T1000 (cell line): ENCODE data around the gene SMARCD2.
A peak's percentile ranks its signal among the peaks of the same experiment; 100 is the strongest.
"Not testable (repeated sequence)": the region's sequence is repeated elsewhere in the genome, so short reads cannot be mapped to it uniquely, and the experiment has no call there.

Experiments
- DNase-seq: peaks from one replicate; lab custom pipeline; 2025; ENCODE audit warnings: mixed read lengths; lab: John Stamatoyannopoulos, UW

The SMARCD2 gene

GRCh38 chr17:63850401-63850800 is 7.9 kb upstream of the SMARCD2 start:
- no peak for DNase-seq

- peak; percentile 96 for DNase-seq
Observed at GRCh38 chr17:63848834-63849689, 6.6 kb upstream of the SMARCD2 start.

- DNase-seq, result no peak
Observed at GRCh38 chr17:63847525-63848249, 5.2 kb upstream of the SMARCD2 start.

- no peak for DNase-seq
Observed at GRCh38 chr17:63845509-63845908, 3.0 kb upstream of the SMARCD2 start.

- no peak for DNase-seq
Observed at GRCh38 chr17:63843910-63844677, 1.6 kb upstream of the SMARCD2 start.

GRCh38 chr17:63843387-63843888 is 953 bp upstream of the SMARCD2 start:
- DNase-seq, result not testable (repeated sequence)

GRCh38 chr17:63842173-63842539 is 329 bp downstream of the SMARCD2 start:
- no peak for DNase-seq

- peak; percentile 34 for DNase-seq
Observed at GRCh38 chr17:63841350-63842172, 924 bp downstream of the SMARCD2 start.

- no peak for DNase-seq
Observed at GRCh38 chr17:63840591-63841349, 1.7 kb downstream of the SMARCD2 start.

- no peak for DNase-seq
Observed at GRCh38 chr17:63838631-63839171, 3.8 kb downstream of the SMARCD2 start.

- DNase-seq, result no peak
Observed at GRCh38 chr17:63837962-63838600, 4.4 kb downstream of the SMARCD2 start.

- DNase-seq, result no peak
Observed at GRCh38 chr17:63837480-63837879, 5.0 kb downstream of the SMARCD2 start.

- DNase-seq, result no peak
Observed at GRCh38 chr17:63836811-63837210, 5.7 kb downstream of the SMARCD2 start.

- no peak for DNase-seq
Observed at GRCh38 chr17:63835167-63835720, 7.2 kb downstream of the SMARCD2 start.

GRCh38 chr17:63834431-63835166 is 7.9 kb downstream of the SMARCD2 start:
- peak; percentile 63 for DNase-seq

- no peak for DNase-seq
Observed at GRCh38 chr17:63833741-63834373, 8.6 kb downstream of the SMARCD2 start.

GRCh38 chr17:63833026-63833740 is 9.3 kb downstream of the SMARCD2 start:
- no peak for DNase-seq

GRCh38 chr17:63832455-63832854 is 10.0 kb downstream of the SMARCD2 start:
- DNase-seq, result no peak
